ENCODE results near the gene BCAS3. TPM values are rescaled to one million over a fixed set of nuclear protein-coding genes. Genes with fewer than 3 reads are reported as not detected.
"Not testable (repeated sequence)": the region's sequence is repeated elsewhere in the genome, so short reads cannot be mapped to it uniquely, and the experiment has no call there.

The BCAS3 gene
- total RNA-seq, 2 donors from 2014 or later = 12.0 to 15.6 TPM

- TF ChIP-seq, protein P1, sequence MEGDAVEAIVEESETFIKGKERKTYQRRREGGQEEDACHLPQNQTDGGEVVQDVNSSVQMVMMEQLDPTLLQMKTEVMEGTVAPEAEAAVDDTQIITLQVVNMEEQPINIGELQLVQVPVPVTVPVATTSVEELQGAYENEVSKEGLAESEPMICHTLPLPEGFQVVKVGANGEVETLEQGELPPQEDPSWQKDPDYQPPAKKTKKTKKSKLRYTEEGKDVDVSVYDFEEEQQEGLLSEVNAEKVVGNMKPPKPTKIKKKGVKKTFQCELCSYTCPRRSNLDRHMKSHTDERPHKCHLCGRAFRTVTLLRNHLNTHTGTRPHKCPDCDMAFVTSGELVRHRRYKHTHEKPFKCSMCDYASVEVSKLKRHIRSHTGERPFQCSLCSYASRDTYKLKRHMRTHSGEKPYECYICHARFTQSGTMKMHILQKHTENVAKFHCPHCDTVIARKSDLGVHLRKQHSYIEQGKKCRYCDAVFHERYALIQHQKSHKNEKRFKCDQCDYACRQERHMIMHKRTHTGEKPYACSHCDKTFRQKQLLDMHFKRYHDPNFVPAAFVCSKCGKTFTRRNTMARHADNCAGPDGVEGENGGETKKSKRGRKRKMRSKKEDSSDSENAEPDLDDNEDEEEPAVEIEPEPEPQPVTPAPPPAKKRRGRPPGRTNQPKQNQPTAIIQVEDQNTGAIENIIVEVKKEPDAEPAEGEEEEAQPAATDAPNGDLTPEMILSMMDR (IDR thresholded peaks at IDR 0.05) = no peak
- no peaks in the 10 kb centered on the region for H3K27me3 ChIP-seq
- no peak for DNase-seq (ENCODE audit: low spot score)
- H3K4me3 ChIP-seq = no peak overlapping the region
- H3K9me3 ChIP-seq = no peaks in the 10 kb centered on the region
- H3K36me3 ChIP-seq = no peaks in the 10 kb centered on the region
- peaks cover 0 to 13% of the 10 kb centered on the region in 2 donors for H3K4me1 ChIP-seq
- H3K27ac ChIP-seq = no peak overlapping the region
Observed at GRCh38 chr17:61143026-61143425, 465.4 kb downstream of the BCAS3 start.

DNA sequence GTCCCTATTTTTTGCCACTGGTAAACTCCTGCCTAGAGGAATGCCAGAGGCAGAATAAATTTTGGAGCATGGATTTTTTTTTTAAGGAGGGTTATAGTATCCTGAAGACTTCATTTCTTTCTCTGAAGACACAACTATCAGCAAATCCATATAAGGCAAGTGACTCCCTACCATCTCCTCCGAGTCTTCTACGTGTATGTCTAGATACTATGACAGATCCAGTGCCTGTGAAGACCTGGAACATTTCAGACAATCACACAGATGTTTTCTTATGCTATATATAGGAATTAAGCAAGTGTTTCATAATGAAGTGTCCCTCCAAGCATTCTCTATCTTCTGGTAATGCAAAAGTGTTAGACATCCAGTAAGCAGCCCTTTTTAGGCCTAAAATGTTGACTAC, 466.5 kb downstream of the BCAS3 start:
- no peaks in the 10 kb centered on the region for H3K9me3 ChIP-seq
- H3K27me3 ChIP-seq = no peaks in the 10 kb centered on the region
- H3K4me1 ChIP-seq = peaks cover 0 to 13% of the 10 kb centered on the region in 2 donors
- no peaks in the 10 kb centered on the region for H3K36me3 ChIP-seq
- H3K27ac ChIP-seq = no peak overlapping the region
- no peak for DNase-seq (ENCODE audit: low spot score)
- TF ChIP-seq, protein P1 (IDR thresholded peaks at IDR 0.05) = no peak
- H3K4me3 ChIP-seq = no peak overlapping the region

- H3K4me3 ChIP-seq = no peak overlapping the region
- TF ChIP-seq, protein P1 (IDR thresholded peaks at IDR 0.05) = no peak
- DNase-seq (ENCODE audit: low spot score) = no peak
- no peaks in the 10 kb centered on the region for H3K9me3 ChIP-seq
- H3K4me1 ChIP-seq = peaks cover 0 to 13% of the 10 kb centered on the region in 2 donors
- H3K36me3 ChIP-seq = no peaks in the 10 kb centered on the region
- no peak overlapping the region for H3K27ac ChIP-seq
- H3K27me3 ChIP-seq = no peaks in the 10 kb centered on the region
Observed at GRCh38 chr17:61144617-61145564, 467.2 kb downstream of the BCAS3 start.

GRCh38 chr17:61146833-61147232, 469.2 kb downstream of the BCAS3 start:
- H3K27me3 ChIP-seq; H3K36me3 ChIP-seq; H3K27ac ChIP-seq; H3K9me3 ChIP-seq; H3K4me3 ChIP-seq; DNase-seq (ENCODE audit: low spot score): not testable (repeated sequence)
- H3K4me1 ChIP-seq = peaks cover 0 to 13% of the 10 kb centered on the region in 2 donors

DNA sequence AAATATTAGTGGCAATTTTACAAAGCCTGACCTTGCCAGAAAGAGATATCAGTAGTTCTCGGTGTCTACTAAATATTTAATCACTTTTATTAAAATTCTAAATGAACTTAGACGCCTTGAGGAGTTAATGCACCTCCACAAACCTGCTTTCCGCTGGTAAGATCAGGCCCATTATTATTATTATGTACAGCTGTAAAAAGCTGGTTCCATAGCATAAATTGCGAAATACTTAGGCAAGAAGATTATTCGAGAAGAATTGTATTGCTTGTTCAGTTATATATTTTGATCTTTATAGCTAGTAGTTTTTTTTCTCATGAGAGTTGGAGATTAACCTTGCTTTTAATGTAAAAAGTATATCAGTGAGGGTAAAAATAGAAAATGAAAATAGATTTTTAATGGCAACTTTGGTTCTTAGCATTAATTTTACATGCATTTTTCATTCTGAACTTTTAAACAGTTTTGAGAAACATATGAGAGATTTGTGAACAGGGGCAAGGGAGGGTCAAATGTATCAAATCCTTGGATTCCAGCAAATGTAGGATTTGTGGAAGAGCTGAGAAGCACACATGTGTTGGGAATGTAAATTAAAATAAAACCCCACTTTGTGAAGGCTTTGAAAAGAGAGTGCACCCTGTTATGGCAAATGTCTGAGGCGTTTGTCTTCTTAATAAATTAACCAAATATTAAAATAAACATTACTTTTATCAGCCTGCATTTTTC, 471.6 kb downstream of the BCAS3 start:
- Histone ChIP-seq H3K9me3 (no peaks in the 10 kb centered on the region), H3K27ac (no peak overlapping the region), H3K4me1 (peaks cover 0 to 12% of the 10 kb centered on the region in 2 donors), H3K27me3 (no peaks in the 10 kb centered on the region), H3K4me3 (no peak overlapping the region), H3K36me3 (no peaks in the 10 kb centered on the region)
- DNase-seq (ENCODE audit: low spot score) = no peak
- TF ChIP-seq, protein P1 (IDR thresholded peaks at IDR 0.05) = no peak

GRCh38 chr17:61149862-61150362, 472.3 kb downstream of the BCAS3 start:
- no peaks in the 10 kb centered on the region for H3K27me3 ChIP-seq
- TF ChIP-seq, protein P1 (IDR thresholded peaks at IDR 0.05) = no peak
- no peaks in the 10 kb centered on the region for H3K36me3 ChIP-seq
- no peak for DNase-seq (ENCODE audit: low spot score)
- no peak overlapping the region for H3K27ac ChIP-seq
- no peak overlapping the region for H3K4me3 ChIP-seq
- H3K9me3 ChIP-seq = no peaks in the 10 kb centered on the region
- peaks cover 0 to 5% of the 10 kb centered on the region in 2 donors for H3K4me1 ChIP-seq
